Upper lobe of left lung (tissue), 6 donors: ENCODE measurements around the gene TRDMT1. TPM values are rescaled to one million over a fixed set of nuclear protein-coding genes. Genes with fewer than 3 reads are reported as not detected.

ENCODE experiments used
- ATAC-seq, 2 donors: fragments of 200-7000 bp; cut with Tn5 transposase; one replicate each; pipeline ENCODE4 v1.9.1; 2022; ENCODE audit warnings: mild to moderate bottlenecking in 2 of 2, moderate library complexity in 2 of 2; ENCODE audit not compliant: low FRiP score in 2 of 2
- DNase-seq, 2 donors: peaks; one replicate each; pipeline ENCODE4 v3.0.0-alpha.2; 2019 to 2020
- H3K27ac ChIP-seq, 4 donors: fragments of 200-600 bp; sonication (generic); one replicate each; pipeline ENCODE4 v1.5.1; 2016 to 2019
- H3K27me3 ChIP-seq, 4 donors: fragments of 200-600 bp; sonication (generic); one replicate each; pipeline ENCODE4 v1.5.1; 2017 to 2019
- H3K36me3 ChIP-seq, 4 donors: fragments of 200-600 bp; sonication (generic); one replicate each; pipeline ENCODE4 v1.5.1; 2016 to 2019
- H3K4me1 ChIP-seq, 4 donors: fragments of 200-600 bp; sonication (generic); one replicate each; pipeline ENCODE4 v1.5.1; 2018 to 2019
- H3K4me3 ChIP-seq, 4 donors: fragments of 200-600 bp; sonication (generic); one replicate each; pipeline ENCODE4 v1.5.1; 2017 to 2019; ENCODE audit warnings: mild to moderate bottlenecking in 2 of 4, moderate library complexity in 1 of 4
- H3K9me3 ChIP-seq, 4 donors: fragments of 200-600 bp; sonication (generic); one replicate each; pipeline ENCODE4 v1.5.1; 2018 to 2019
- CTCF ChIP-seq, 6 experiments: fragments of 450-650 bp in 4 of 6; fragments of 200-600 bp in 2 of 6; sonication (generic) in 2 of 6; IDR thresholded peaks; one replicate each; pipeline ENCODE4 v1.5.1; 2016 to 2019; ENCODE audit warnings: antibody characterized with exemption in 6 of 6
- EP300 ChIP-seq, 4 donors: sonication (generic); formaldehyde crosslinking; IDR thresholded peaks; one replicate each; pipeline ENCODE4 v1.5.1; 2017; ENCODE audit warnings: antibody characterized with exemption in 4 of 4, control low read depth in 2 of 4
- POLR2A ChIP-seq, 4 donors: fragments of 450-650 bp; IDR thresholded peaks; one replicate each; pipeline ENCODE4 v1.5.1; 2016 to 2017; ENCODE audit warnings: antibody characterized with exemption in 4 of 4, mild to moderate bottlenecking in 2 of 4
- POLR2AphosphoS5 ChIP-seq, 2 donors: sonication (generic); formaldehyde crosslinking; IDR thresholded peaks; one replicate each; pipeline ENCODE4 v1.5.1; 2017; ENCODE audit warnings: antibody characterized with exemption in 2 of 2
- WGBS, 2 donors: methylation state at CpG; one replicate each; pipeline ENCODE4 v1.1.5; 2017 to 2018; 5-methylcytosine and 5-hydroxymethylcytosine counted together
- total RNA-seq, 6 donors: library from RNA; depleted of rRNA in 4 of 6; stranded (reverse); fragments of >200 nt in 4 of 6; gene quantifications; one replicate each; pipeline versions ENCODE4 v1.1.0 to v1.2.1, GENCODE V29; 2016 to 2021
- donor health status: DM: no; HTN: no; CAD: no; lungs with moderate emphysema.
- donor health status: DM: no; HTN: yes; CAD: no; lungs with severe emphysema.

The TRDMT1 gene
- total RNA-seq, 6 donors from 2014 or later: 5.8 to 22.0 (median 7.4) TPM

- H3K4me1 ChIP-seq: peaks cover 0 to 4% (median 2%) of the 10 kb centered on the region in 4 donors
- H3K27me3 ChIP-seq: no peaks in the 10 kb centered on the region
- no peak overlapping the region for H3K27ac ChIP-seq
- H3K4me3 ChIP-seq: no peak overlapping the region
- H3K36me3 ChIP-seq: no peaks in the 10 kb centered on the region
- no peak for DNase-seq
- H3K9me3 ChIP-seq: no peaks in the 10 kb centered on the region
- no peak for TF ChIP-seq EP300 (IDR thresholded peaks at IDR 0.05)
- TF ChIP-seq POLR2A (IDR thresholded peaks at IDR 0.05): no peak
- TF ChIP-seq CTCF (IDR thresholded peaks at IDR 0.05): no peak
- no peak for TF ChIP-seq POLR2AphosphoS5 (IDR thresholded peaks at IDR 0.05)
- ATAC-seq: no peak
These were observed 7.0 kb upstream of the TRDMT1 start for GRCh38 chr10:17208476-17208875.

GRCh38 chr10:17206210-17206709 is 4.8 kb upstream of the TRDMT1 start:
- Histone ChIP-seq H3K36me3 (no peaks in the 10 kb centered on the region), H3K9me3 (no peaks in the 10 kb centered on the region), H3K27me3 (no peaks in the 10 kb centered on the region), H3K4me3 (no peak overlapping the region), H3K4me1 (peaks cover 0 to 5% (median 5%) of the 10 kb centered on the region in 4 donors), H3K27ac (peak overlapping the region in 2 of 4 donors; percentile 32 to 35)
- DNase-seq: no peak
- WGBS, 2 donors: 60 to 67% methylated on average over 7 of the region's 7 CpGs
- ATAC-seq: no peak
- no peak for TF ChIP-seq CTCF (IDR thresholded peaks at IDR 0.05)
- TF ChIP-seq POLR2AphosphoS5 (IDR thresholded peaks at IDR 0.05): no peak
- TF ChIP-seq POLR2A (IDR thresholded peaks at IDR 0.05): no peak
- no peak for TF ChIP-seq EP300 (IDR thresholded peaks at IDR 0.05)

- DNase-seq (no peak), ATAC-seq (no peak)
- WGBS, 2 donors: 45 to 49% methylated on average over 3 of the region's 3 CpGs
- Histone ChIP-seq H3K27me3 (no peaks in the 10 kb centered on the region), H3K4me3 (no peak overlapping the region), H3K36me3 (no peaks in the 10 kb centered on the region), H3K4me1 (peaks cover 7 to 18% (median 12%) of the 10 kb centered on the region in 4 donors), H3K9me3 (no peaks in the 10 kb centered on the region), H3K27ac (no peak overlapping the region)
- TF ChIP-seq EP300 (IDR thresholded peaks at IDR 0.05) (no peak), POLR2AphosphoS5 (IDR thresholded peaks at IDR 0.05) (no peak), CTCF (IDR thresholded peaks at IDR 0.05) (no peak), POLR2A (IDR thresholded peaks at IDR 0.05) (no peak)
These were observed 1.9 kb upstream of the TRDMT1 start for GRCh38 chr10:17203416-17203815.

- Histone ChIP-seq H3K4me3 (no peak overlapping the region), H3K36me3 (no peaks in the 10 kb centered on the region), H3K4me1 (peaks cover 7 to 18% (median 12%) of the 10 kb centered on the region in 4 donors), H3K27ac (no peak overlapping the region), H3K9me3 (no peaks in the 10 kb centered on the region), H3K27me3 (no peaks in the 10 kb centered on the region)
- ATAC-seq (no peak), DNase-seq (no peak)
- WGBS, 2 donors: 88 to 93% methylated on average over 4 of the region's 4 CpGs
- TF ChIP-seq POLR2AphosphoS5 (IDR thresholded peaks at IDR 0.05) (no peak), CTCF (IDR thresholded peaks at IDR 0.05) (no peak), POLR2A (IDR thresholded peaks at IDR 0.05) (no peak)
These were observed 1.5 kb upstream of the TRDMT1 start for GRCh38 chr10:17202999-17203398.

GRCh38 chr10:17202506-17202905 is 1.0 kb upstream of the TRDMT1 start:
- Histone ChIP-seq H3K4me3 (no peak overlapping the region), H3K27ac (no peak overlapping the region), H3K27me3 (no peaks in the 10 kb centered on the region), H3K4me1 (peaks cover 7 to 18% (median 12%) of the 10 kb centered on the region in 4 donors), H3K9me3 (no peaks in the 10 kb centered on the region), H3K36me3 (no peaks in the 10 kb centered on the region)
- DNase-seq (no peak), ATAC-seq (no peak)
- WGBS, 2 donors: 98 to 100% methylated on average over 2 of the region's 2 CpGs
- TF ChIP-seq CTCF (IDR thresholded peaks at IDR 0.05) (no peak), POLR2A (IDR thresholded peaks at IDR 0.05) (no peak), EP300 (IDR thresholded peaks at IDR 0.05) (no peak), POLR2AphosphoS5 (IDR thresholded peaks at IDR 0.05) (no peak)
